HG02798 (cell line): ENCODE results near the gene AHRR.

Experiments
- ATAC-seq: cut with Tn5 transposase; IDR thresholded peaks from one replicate; pipeline ENCODE4 v1.9.1; 2021; ENCODE audit warnings: mild to moderate bottlenecking; ENCODE audit not compliant: unreplicated experiment, poor library complexity

The AHRR gene

DNA sequence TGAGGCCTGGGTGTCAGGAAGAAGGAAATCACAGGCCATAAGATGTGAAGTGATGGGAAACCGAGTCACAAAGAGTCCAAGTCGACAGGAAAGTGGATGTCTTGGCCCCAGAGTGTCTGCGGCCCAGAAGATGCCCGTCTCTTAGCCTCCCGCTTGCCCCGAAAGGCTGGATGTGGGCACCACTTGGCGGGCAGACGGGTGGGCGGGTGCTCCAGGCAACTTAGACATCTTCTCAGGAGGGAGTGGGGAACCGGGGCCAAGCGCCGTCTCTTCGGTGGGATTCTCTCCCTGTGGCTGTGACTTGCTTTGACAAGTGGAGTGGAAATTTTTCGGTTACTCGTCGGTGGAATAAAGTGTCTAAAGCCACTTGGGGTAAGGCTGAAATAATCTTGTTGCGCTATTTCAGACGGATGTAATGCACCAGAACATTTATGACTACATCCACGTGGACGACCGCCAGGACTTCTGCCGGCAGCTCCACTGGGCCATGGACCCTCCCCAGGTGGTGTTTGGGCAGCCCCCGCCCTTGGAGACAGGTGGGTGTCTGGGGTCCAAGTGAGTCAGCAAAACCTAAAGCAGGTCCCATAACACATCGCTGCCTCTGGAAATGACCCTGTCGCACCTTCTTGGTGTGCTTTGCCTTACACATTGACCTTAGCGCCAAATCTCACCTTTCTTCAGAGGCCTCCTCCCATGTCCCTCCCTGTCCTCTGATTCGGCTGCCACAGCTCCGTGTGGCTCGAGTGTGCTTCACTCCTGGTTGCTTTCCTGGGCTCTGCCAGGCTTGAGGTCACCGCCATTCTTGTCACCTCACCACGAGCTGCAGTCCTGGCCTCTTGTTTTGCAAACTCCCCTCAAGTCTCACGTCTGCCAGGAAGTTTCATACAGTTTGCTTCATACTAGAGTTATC lies 101.1 kb downstream of the AHRR start:
- no peak for ATAC-seq

DNA sequence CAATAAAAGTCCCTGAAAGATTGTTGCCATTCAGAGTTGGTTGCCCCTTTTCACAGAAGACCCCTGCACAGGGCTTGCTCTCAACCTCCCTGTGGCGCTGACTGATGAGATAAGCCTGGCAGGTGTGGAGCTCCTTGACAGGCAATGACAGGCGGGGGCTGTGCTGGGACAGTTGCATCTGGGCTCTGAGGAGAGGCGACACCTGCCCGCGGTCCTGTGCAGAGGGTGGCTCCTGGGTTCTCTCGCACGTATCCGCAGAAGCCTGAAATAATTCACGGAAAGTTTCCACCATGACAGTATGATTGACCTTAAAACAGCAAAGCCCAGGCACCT lies 101.7 kb downstream of the AHRR start:
- no peak for ATAC-seq

DNA sequence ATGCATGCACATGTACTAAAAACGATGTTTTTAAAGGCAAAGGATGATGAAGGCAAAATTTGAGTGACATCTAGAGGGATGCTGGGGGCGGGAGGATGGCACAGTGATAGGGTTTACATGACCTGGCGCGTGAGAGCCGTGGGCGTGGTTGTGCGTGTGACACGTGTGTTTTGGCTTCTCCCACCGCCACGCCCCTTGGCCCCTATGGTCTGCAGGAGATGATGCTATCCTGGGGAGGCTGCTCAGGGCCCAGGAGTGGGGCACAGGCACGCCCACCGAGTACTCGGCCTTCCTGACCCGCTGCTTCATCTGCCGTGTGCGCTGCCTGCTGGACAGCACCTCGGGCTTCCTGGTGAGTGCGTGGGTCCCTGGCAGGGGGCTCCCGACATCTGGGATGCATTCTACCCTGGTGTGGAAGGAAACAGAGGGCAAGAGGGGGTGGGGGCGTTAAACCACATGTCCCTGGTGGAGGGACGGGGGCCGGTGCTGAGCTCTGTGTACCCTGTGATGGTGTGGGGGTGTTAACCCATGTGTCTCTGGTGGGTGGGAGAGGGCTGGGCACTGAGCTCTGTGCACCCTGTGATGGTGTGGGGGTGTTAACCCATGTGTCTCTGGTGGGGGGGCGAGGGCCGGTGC lies 102.2 kb downstream of the AHRR start:
- no peak for ATAC-seq

DNA sequence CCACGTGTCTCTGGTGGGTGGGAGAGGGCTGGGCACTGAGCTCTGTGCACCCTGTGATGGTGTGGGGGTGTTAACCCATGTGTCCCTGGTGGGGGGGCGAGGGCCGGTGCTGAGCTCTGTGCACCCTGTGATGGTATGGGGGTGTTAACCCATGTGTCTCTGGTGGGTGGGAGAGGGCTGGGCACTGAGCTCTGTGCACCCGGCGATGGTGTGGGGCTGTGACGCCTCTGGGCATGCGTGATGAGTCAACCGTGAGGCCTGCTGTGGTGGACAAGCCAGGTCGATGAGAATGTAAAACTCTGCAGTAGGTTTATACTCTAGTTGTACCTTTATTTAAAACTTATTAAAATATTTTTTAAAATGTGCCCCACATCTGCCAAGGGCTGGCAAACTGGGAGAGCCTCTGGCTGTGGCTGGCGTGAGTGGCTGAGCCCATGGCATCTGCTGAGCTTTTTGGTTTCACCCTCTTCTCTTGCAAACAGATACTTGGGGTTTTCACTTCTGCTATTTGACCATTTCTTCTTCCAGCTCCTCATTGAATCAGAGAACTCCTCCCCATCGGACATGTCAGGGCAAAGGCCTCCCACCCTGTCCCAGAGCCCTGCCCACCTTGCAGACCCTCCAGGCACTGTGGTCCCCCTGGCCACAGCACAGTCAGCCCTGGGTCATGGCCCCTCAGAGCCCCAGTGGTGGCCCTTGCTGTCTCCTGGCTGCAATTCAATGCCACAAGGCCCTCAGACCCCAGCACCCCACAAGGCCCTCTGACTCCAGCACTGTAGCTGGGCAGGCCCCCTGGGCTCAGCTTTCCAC lies 103.0 kb downstream of the AHRR start:
- peak; percentile 83 for ATAC-seq

DNA sequence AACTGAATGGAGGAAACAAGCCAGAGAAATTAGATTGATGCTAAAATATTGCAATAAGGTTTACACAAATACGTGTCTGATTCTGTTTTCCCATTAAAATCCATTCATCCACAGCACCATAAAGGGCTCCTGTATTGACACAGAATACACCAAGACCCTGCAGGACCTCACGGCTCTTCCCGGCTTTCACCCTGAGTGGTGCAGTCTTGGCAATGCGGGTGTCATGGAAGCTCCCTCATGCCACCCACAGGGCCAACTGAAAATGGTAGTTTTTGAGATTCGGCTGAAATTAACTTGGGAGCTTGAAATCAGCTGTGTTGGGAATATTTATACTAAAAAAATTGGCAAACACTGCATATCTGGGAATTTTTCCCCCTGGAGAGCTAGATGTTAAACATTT lies 104.2 kb downstream of the AHRR start:
- ATAC-seq, result no peak

DNA sequence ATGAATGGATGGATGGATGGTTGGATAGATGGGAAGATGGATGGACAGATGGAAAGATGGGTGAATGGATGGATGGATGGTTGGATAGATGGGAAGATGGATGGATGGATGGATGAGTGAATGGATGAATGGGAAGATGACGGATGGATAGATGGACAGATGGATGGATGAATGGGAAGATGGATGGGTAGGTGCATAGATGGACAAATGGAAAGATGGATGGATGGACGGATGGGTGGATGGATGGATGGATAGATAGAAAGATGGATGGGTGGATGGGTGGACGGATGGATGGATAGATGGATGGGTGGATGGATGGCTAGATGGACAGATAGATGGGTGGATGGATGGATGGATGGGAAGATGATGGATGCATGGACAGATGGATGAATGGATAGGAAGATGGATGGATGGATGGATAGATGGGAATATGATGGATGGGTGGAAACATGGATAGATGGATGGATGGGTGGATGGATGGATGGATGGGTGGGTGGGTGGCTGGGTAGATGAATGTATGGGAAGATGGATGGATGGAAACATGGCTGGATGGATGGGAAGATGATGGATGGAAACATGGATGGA lies 105.0 kb downstream of the AHRR start:
- no peak for ATAC-seq

DNA sequence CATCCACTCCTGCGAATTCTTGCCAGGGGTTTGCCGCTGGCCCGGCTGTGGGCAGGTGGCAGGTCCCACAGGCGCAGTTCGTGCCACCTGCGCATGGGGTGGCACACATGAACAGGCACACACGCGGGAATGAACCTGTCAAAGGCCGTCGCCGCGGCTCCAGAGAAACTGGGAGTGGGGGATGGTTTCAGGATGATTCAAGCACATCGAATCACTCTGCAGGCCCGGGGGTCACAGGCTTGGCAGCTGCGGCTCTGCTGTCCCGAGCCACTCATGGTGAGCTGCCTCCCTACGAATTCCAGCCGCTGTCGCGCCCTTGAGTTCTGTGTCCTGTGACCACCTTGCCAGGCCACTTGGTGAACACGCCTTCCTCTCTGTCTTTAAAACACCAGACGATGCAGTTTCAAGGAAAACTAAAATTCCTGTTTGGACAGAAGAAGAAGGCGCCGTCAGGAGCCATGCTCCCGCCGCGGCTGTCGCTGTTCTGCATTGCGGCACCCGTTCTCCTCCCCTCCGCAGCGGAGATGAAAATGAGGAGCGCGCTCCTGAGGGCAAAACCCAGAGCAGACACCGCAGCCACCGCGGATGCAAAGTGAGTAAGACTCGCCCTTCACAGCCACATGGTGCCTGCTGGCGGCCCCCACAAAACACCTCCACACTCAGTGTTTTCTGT lies 106.0 kb downstream of the AHRR start:
- ATAC-seq, result no peak

DNA sequence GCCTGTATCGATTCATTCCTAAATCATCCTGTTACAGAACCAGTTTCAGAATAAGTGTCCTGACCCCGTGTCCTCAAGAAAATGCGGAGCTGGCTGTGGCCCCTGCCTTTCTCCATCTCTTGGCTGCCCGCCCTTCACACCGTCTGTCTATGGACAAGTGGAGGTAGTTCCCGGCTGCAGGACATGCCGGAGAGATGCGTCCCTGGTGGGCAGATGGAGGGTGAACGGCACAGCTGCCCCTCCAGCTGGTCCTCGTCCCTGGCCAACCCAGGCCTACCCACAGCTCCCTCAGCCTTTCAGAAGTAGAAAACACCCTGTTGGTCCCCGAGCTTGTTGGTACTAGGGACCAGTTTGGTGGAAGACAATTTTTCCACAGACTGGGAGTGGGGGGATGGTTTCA lies 106.7 kb downstream of the AHRR start:
- no peak for ATAC-seq

DNA sequence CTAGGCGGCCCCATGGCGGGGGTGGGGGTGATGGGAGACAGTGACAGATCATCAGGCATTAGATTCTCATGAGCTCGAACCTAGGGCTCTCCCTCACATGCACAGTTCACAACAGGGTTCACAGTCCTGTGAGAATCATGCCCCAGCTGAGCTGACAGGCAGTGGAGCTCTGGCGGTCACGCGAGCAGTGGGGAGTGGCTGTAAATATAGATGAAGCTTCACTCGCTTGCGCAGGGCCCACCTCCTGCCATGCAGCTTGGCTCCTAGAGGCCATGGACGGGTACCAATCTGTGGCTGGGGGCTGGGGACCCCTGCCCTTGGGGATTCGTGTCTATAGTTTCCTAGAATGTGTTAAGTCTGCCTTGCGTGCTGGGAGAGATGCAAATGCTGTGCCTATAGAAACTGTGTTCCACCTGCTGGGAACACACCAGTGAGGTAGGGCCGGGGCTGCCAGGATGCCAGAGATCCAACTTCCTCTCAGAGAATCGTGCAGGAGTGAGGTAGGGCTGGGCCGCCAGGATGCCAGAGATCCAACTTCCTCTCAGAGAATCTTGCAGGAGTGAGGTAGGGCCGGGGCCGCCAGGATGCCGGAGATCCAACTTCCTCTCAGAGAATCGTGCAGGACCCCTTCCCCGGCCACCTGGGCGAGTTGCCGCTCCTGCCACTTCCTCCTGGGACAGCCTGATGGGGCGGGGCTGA lies 107.4 kb downstream of the AHRR start:
- no peak for ATAC-seq

DNA sequence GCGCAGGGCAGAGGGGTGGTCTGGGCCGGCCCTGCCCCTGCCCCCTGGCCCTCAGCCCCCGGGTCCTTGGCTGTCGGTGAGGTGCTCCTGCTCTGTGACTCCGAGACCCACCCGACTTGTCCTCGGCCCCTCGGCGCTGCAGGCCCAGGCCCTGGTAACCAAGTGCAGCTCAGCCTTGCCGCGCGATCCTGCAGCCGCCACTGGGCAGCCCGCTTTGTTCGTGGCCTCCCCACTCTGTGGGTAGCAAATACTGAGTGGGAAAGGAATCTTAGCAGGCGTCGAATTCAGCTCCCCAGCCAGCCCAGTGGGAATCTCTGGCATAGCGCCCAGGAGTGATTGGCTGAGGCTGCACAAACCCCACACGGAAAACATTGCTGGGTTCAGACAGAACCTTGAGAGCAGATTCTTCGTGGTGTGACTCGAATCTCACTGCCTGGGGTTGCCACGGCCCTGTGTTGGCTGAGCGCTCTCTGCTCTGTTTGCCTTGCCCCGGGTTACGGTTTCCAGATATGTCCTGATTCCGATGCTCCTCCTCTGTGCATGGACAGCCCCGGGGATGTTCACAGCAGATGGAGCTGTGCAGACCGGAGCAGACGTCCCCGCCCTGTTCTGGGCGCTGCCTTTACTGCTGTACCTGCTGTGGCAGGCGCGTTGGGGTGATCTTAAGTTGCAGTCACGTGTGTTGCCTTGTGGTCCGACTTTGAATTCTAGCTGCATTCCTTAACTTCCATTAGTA lies 108.1 kb downstream of the AHRR start:
- ATAC-seq, result no peak

DNA sequence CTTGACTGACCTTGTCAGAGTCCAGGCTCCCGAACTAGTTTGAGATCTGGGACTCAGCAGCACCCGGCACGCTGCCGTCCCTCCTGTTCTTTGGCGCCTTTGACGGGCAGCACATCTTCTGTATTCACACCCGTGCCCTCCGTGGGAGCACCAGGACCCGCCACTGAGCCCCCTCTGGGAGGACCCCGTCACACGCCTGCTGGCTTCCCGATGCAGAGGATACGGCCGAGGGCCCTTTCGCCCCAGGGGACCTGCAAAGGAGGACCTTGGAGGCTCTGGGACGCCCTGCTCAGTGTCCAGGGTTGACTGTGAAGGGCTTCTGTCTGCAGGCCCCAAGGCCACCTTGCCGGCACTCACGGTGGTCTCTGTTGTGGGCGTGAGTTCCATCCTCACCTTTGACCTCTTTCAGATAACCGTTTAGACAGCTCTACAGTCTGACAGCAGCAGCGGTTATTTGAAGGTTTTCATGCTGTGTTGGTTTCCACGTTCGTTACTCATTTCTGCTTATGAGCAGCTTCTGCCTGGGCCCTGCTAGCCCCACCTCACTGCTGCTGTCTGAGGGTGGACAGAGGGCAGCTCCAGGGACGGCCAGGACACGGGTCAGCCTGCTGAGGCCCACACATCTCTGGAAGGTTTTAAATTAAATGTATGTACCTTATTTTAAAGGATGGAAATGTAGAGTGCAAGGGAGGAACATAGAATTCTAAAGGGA lies 108.9 kb downstream of the AHRR start:
- ATAC-seq, result no peak

DNA sequence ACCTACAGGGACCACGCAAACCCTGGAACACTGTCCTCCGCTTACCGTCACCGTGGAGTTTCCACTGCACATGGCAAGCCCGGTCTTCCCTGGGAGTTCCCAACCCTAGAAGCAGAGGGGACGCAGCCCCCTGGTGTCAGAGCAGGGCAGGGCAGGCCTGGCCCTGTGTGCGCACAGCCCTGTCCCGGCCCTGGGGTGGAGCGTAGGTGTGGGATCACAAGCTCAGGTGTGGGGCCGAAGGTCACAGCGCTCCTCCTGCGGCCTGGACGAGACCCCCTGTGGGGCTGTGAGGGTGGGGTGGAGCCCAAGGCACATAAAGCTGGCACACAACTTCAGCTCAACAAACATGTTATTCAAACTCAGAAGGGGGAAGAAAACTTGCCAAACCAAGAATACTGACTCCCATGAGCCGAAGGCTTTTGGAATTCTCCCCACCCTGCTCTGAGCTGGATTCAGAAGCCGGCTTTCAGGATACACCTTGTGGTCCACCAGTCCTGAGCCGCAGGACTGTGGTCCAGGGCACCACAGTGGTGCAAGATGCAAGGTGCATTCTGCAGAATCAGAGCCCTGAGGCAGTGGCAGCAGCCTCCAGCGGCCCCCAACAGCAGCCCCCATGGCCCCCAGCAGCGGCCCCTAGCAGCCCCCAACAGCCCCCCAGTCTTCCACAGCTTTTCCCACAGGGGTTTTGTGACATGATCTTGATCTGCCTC lies 109.6 kb downstream of the AHRR start:
- ATAC-seq, result peak; percentile 87

DNA sequence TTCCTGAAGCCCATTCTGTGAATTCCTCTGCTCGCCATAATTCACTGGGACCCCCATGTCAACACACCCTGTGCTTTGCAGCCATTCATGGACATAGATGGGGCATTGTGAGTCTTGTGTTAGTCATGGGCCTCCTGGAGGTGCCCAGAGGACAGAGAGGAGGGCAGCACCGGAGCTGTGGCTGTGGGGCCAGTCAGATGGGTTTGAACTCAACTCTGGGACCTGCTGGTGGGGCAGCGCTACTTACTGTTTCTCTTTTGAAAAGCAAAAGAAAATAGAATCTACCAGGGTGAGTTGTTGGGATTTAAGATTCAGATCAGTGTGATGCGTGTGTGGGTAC lies 110.2 kb downstream of the AHRR start:
- ATAC-seq, result no peak

DNA sequence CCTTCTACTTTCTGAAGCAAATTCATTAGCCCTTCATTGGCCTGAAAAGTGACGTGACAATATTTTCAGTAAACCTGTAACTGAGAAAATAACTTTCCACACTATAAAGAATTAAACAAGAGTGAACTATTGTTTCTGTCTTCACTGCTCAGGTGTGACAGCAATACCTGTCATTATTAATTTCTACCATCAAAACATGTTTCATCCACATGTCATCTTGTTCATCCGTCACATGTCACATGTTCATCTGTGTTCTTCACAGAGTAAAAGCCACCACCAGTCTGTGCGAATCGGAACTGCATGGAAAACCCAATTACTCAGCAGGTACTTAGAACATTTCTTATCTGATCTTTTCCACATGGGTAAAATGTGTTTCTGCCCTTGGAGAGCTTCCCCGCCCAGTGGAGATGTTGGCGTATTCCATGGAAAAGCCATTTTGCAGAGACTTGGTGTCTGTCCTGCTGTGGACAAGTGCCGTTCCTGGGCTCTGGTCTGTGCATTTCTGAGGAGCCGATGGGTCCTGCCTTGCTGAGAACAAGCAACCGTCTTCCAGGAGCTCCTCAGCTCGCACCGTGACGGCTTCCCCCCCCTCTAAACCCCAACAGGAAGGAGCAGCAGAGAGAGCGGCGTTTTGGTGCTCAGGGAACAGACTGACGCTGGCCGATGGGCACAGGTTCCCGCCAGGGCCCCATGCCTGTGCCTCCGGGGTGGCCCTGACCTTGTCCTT lies 110.8 kb downstream of the AHRR start:
- ATAC-seq, result no peak

DNA sequence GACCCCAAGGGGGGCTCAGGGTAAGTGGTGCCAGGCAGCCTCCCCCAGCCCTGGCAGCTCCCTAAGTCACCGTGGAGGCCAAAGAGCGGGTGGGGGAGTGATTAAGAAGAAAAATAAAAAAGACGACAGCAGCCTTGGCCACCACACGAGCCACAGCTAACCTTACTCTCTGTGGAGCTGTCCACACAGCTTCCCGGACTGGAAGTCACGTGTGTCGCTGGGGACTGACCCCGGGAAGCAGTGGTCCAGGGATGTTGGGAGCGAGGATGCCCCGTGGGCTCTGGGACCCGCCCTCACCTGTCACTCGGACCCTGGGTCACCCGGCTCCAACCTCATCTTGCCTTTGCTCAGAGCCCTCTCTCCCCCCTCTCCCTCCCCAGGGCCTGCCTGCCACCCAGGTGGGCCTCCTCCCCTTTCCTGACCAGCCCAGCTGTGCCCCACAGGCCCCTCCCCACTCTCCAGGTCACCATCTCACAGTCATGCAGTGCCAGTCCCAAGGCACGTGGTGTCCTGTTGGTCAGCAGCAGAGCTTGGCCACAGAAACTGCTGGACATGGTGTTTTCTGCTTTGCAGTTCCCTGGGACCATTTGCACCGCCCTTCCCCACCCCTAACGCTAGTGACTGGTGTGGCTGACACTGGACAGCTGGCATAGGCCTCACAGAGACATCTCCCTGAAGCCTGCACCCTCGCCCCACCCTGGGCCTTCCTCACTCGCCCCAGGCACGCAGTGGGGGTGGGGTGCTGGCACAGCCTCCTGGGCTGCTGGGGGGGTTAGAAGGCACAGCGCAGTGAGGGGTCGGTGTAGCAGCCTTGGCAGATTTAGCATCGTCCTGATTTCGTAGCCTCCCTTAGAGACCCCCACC lies 111.6 kb downstream of the AHRR start:
- ATAC-seq, result no peak

DNA sequence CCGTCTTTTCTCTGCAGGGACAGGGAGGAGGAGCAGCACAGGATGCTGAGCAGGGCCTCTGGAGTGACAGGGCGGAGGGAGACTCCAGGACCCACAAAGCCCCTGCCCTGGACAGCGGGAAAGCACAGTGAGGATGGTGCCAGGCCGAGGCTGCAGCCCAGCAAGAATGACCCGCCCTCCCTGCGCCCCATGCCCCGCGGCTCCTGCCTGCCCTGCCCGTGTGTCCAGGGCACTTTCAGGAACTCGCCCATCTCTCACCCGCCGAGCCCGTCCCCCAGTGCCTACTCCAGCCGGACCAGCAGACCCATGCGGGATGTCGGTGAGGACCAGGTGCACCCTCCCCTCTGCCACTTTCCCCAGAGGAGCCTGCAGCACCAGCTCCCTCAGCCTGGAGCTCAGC lies 112.3 kb downstream of the AHRR start:
- ATAC-seq, result no peak
